NT2/D1 (cell line): ENCODE measurements around the gene AFDN.

Experiments used
- DNase-seq: peaks from one replicate; pipeline ENCODE4 v3.0.0-alpha.2; 2011; ENCODE audit warnings: low read depth, low spot score
- H3K27me3 ChIP-seq: 2 replicates; pipeline ENCODE4 v1.6.0; 2011; ENCODE audit warnings: mild to moderate bottlenecking; ENCODE audit not compliant: insufficient read length, insufficient read depth
- H3K36me3 ChIP-seq: 2 replicates; pipeline ENCODE4 v1.6.1; 2011; ENCODE audit warnings: mild to moderate bottlenecking, low read length, mixed read lengths; ENCODE audit not compliant: insufficient read depth, insufficient read length
- H3K4me1 ChIP-seq: 2 replicates; pipeline ENCODE4 v1.5.1; 2011; ENCODE audit not compliant: insufficient read depth, insufficient read length
- H3K4me3 ChIP-seq: 2 replicates; pipeline ENCODE4 v1.5.1; 2011; ENCODE audit warnings: low read depth; ENCODE audit not compliant: insufficient read length
- H3K9ac ChIP-seq: 2 replicates; pipeline ENCODE4 v1.6.0; 2011; ENCODE audit warnings: low read depth; ENCODE audit not compliant: insufficient read length
- H3K9me3 ChIP-seq: 2 replicates; pipeline ENCODE4 v1.5.1; 2011; ENCODE audit warnings: mild to moderate bottlenecking, low read length; ENCODE audit not compliant: insufficient read depth
- SUZ12 ChIP-seq: IDR thresholded peaks from 2 replicates; pipeline ENCODE4 v1.6.1; 2011; ENCODE audit not compliant: insufficient read length, insufficient read depth; ENCODE audit errors: extremely low read depth
- YY1 ChIP-seq: IDR thresholded peaks from 2 replicates; pipeline ENCODE4 v1.6.1; 2011; ENCODE audit not compliant: insufficient read length, insufficient read depth
- ZNF274 ChIP-seq: IDR thresholded peaks from 2 replicates; pipeline ENCODE4 v1.6.1; 2011; ENCODE audit warnings: mild to moderate bottlenecking, low read depth, low read length

Gene AFDN

DNA sequence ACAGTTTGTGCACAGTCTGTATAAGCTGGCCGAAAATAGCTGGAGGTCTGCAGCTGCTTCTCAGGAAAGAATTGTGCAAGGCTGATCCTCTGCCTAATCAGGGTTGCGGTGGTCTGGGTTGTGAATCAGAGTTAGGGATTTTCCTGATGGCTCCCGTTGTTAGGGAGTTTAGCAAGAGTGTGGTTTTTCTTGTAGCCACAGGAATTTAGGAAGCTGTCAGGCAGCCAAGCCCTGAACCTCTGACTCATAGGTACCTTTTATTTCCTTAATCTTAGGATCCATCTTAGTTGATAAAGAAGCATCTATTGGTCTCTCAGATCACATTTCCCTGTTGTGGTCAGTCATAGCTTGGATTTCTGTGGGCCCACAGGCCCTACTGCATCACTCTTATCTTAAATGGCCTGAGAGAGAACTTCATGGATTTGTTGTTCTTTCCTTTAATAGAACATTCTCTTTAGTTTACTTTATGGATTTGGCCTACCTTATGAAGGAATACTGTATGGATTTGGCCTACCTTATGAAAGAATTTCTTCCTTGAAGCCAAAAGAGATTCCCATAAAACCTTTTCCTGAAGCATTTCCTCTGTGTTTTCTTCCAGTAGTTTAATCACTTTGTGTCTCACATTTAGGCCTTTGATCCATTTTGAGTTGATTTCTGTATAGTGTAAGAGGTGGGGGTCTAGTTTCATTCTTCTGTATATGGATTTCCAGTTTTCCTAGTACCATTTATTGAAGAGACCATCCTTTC, 181.1 kb downstream of the AFDN start:
- DNase-seq = no peak
- Histone ChIP-seq H3K4me1 (no peaks in the 10 kb centered on the region), H3K9ac (no peak overlapping the region), H3K9me3 (peaks cover 27% of the 10 kb centered on the region), H3K4me3 (no peak overlapping the region), H3K27me3 (no peaks in the 10 kb centered on the region), H3K36me3 (no peaks in the 10 kb centered on the region)
- TF ChIP-seq SUZ12 (no peak), ZNF274 (no peak), YY1 (no peak)

DNA sequence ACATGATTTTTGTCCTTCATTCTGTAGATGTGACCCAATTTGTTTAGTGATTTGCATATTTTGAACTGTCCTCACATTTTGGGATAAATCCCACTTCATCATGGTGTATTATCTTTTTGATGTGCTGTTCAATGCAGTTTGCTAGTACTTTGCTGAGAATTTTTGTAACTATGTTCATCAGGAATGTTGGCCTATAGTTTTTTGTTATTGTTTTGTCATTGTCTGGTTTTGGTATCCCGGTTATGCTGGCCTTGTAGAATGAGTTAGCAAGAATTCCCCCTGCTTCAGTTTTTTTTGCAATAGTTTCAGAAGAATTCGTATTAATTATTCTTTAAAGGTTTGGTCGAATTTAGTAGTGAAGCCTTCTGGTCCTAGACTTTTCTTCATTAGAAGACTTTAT, 182.6 kb downstream of the AFDN start:
- Histone ChIP-seq H3K36me3 (no peaks in the 10 kb centered on the region), H3K4me3 (no peak overlapping the region), H3K27me3 (no peaks in the 10 kb centered on the region), H3K9me3 (peaks cover 27% of the 10 kb centered on the region), H3K4me1 (no peaks in the 10 kb centered on the region), H3K9ac (no peak overlapping the region)
- no peak for DNase-seq
- TF ChIP-seq SUZ12 = no peak
- TF ChIP-seq ZNF274 = no peak
- no peak for TF ChIP-seq YY1

DNA sequence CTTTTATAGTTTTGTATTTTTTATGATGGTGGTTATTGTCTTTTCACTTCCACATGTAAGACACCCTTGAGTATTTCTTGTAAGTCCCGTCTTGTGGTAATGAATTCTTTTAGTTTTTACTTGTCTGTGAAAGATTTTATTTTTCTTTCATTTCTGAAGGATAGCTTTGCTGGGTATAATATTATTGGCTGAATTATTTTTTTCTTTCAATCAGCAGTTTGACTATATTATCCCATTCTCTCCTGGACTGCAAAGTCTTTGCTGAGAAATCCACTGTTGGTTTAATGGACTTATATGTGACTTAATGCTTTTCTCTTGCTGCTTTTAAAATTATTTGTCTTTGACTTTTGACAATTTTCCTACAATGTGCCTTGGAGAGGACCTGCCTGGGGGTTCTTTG, 184.6 kb downstream of the AFDN start:
- Histone ChIP-seq H3K36me3 (no peaks in the 10 kb centered on the region), H3K4me3 (no peak overlapping the region), H3K9ac (no peak overlapping the region), H3K4me1 (peaks cover 2% of the 10 kb centered on the region), H3K27me3 (no peaks in the 10 kb centered on the region), H3K9me3 (peaks cover 27% of the 10 kb centered on the region)
- TF ChIP-seq SUZ12 (no peak), ZNF274 (no peak), YY1 (no peak)
- no peak for DNase-seq

DNA sequence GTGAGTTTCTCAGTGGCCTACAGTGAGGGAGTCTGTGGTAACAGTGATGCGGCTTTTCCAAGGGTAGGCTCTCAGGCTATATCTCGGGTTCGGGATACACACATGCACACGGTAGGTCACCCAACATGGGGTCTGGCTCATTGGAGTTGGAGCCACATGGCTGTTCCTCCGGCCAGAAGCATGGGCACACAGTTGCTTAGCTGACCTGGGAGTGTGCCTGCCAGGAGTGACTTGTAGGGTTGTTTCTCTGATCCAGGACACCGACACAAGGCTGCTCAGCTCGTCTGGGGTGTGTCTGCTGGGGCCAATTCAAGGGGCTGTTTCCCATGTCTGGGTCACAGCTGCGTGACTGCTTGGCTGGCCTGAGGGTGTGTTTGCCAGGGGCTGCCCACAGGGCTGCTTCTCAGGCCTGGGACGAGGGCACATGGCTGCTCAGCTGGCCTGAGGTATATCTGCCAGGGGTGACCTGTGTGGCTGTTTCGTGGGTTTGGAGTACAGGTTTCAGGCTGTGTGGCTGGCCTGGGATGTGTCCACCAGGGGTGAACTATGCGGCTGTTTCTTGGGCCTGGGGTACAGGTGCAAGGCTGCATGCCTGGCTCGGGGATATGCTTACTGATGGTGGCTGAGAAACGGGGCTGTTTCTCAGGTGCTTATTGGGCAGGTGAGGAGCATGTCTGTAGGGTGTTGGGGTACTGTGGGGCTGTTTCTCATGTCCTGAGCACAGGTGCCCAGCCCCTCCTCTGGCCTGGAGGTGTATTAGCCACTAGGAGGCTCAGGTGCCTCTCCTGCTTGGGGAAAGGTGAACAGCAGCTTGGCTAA, 185.9 kb downstream of the AFDN start:
- no peak overlapping the region for H3K9ac ChIP-seq
- H3K36me3 ChIP-seq = no peaks in the 10 kb centered on the region
- H3K9me3 ChIP-seq = peaks cover 27% of the 10 kb centered on the region
- H3K27me3 ChIP-seq = no peaks in the 10 kb centered on the region
- H3K4me1 ChIP-seq = peaks cover 2% of the 10 kb centered on the region
- TF ChIP-seq YY1 (no peak), ZNF274 (no peak), SUZ12 (no peak)
- no peak overlapping the region for H3K4me3 ChIP-seq
- no peak for DNase-seq

DNA sequence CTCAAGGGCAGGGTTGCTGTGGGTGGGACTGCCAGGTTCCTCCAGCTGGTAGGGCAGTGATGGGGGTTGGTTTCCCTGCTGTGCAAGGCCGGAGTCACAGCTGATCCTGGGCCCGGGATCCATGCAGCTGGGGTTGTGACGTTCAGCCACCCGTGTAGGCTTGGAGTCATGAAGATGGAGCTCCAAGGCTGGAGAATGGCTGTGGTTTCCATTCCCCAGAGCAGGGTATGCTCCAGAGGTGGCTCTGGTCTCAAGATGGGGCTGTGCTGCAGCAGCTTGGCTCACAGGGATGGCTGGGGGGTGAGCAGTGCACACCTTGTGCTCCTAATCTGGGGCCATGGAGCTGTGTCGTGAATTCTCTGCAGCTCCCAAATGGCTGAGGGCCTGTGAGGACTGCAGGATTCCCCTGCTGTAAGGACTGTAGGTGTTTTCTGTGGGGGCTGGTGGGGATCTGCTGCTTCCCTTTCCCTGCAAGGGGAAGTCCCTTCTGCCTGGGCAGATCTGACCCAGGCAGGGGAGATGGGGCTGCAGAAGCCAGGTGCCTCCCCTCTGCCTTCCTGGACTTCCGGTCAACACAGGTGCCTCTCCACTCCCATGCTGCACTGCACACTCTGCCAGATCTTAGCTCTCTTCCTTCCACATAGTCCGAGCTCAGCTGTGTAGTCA, 186.7 kb downstream of the AFDN start:
- no peaks in the 10 kb centered on the region for H3K36me3 ChIP-seq
- no peaks in the 10 kb centered on the region for H3K27me3 ChIP-seq
- no peak for TF ChIP-seq YY1
- no peak for TF ChIP-seq ZNF274
- TF ChIP-seq SUZ12 = no peak
- H3K9me3 ChIP-seq = peaks cover 27% of the 10 kb centered on the region
- no peak for DNase-seq
- H3K4me3 ChIP-seq = no peak overlapping the region
- H3K9ac ChIP-seq = no peak overlapping the region
- H3K4me1 ChIP-seq = peaks cover 2% of the 10 kb centered on the region

DNA sequence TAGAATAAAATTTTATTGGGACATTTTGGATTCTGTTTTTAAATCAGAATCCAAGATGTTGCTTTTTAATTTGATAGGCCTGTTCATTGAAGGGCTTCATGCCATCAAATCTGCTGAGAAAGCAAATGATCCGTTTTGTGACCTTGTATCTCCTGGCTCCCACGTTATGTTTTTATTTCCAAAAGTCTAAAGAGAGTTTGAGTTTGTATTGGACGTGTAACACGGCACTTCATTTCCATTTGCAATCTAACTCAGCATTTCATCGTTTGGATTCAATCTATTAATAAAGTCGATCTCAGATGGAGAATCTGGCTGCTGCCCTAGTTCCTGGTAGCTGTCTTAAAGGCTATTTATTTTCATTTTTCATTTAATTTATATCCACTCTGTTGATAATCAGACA, 187.7 kb downstream of the AFDN start:
- peaks cover 27% of the 10 kb centered on the region for H3K9me3 ChIP-seq
- no peak overlapping the region for H3K4me3 ChIP-seq
- no peaks in the 10 kb centered on the region for H3K36me3 ChIP-seq
- H3K27me3 ChIP-seq = no peaks in the 10 kb centered on the region
- no peak for TF ChIP-seq ZNF274
- no peak for TF ChIP-seq YY1
- no peak for TF ChIP-seq SUZ12
- no peak for DNase-seq
- H3K9ac ChIP-seq = no peak overlapping the region
- peaks cover 2% of the 10 kb centered on the region for H3K4me1 ChIP-seq

DNA sequence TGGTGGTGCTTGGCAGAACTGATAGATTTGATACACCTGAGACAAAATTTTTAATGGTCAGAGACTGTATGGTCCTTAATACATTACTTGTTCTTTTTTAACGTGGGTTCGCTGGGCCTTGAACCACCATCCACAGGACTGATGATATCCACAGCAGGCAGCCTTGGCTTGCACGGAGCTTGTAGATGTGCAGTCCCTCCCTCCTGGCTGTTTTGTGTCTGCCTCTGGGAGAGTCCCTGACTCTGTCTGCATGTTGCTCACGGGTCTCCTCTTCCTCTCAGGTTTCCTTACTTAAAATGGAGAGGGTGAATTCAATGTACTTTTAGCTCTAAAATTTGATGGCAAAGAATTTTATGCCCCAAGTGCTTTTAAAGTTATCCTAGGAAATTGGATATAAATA, 188.3 kb downstream of the AFDN start:
- no peak overlapping the region for H3K4me3 ChIP-seq
- no peak for TF ChIP-seq ZNF274
- H3K27me3 ChIP-seq = no peaks in the 10 kb centered on the region
- H3K9ac ChIP-seq = no peak overlapping the region
- no peaks in the 10 kb centered on the region for H3K36me3 ChIP-seq
- H3K9me3 ChIP-seq = peaks cover 26% of the 10 kb centered on the region
- no peak for DNase-seq
- peaks cover 2% of the 10 kb centered on the region for H3K4me1 ChIP-seq
